Breast epithelium (tissue), 4 donors: Measurements from ENCODE around the gene UBR3. TPM values are rescaled to one million over a fixed set of nuclear protein-coding genes. Genes with fewer than 3 reads are reported as not detected.

Source experiments
- DNase-seq, 2 donors: peaks; one replicate each; pipeline ENCODE4 v3.0.0-alpha.2; 2019; ENCODE audit warnings: low spot score in 2 of 2
- H3K27ac ChIP-seq, 2 donors: fragments of 200-600 bp; sonication (generic) in 1 of 2; one replicate each; pipeline ENCODE4 v1.5.1; 2016 to 2019; ENCODE audit warnings: mild to moderate bottlenecking in 1 of 2
- H3K27me3 ChIP-seq, 2 donors: fragments of 200-600 bp; sonication (generic) in 1 of 2; one replicate each; pipeline versions ENCODE4 v1.5.1 to v1.6.0; 2017 to 2019; ENCODE audit warnings: control low read depth in 1 of 2, mild to moderate bottlenecking in 1 of 2
- H3K36me3 ChIP-seq: fragments of 200-600 bp; one replicate; pipeline ENCODE4 v1.5.1; 2019
- H3K4me1 ChIP-seq, 2 donors: fragments of 200-600 bp; sonication (generic); one replicate each; pipeline ENCODE4 v1.5.1; 2016 to 2019; ENCODE audit warnings: control low read depth in 1 of 2
- H3K4me3 ChIP-seq, 3 donors: fragments of 200-600 bp; sonication (generic); 1 replicate in 2 of 3; 2 replicates in 1 of 3; pipeline ENCODE4 v1.5.1; 2016 to 2019; ENCODE audit warnings: mild to moderate bottlenecking in 3 of 3, moderate library complexity in 2 of 3
- H3K9me3 ChIP-seq, 2 donors: fragments of 200-600 bp; sonication (generic) in 1 of 2; one replicate each; pipeline ENCODE4 v1.5.1; 2016 to 2019; ENCODE audit warnings: control low read depth in 1 of 2
- CTCF ChIP-seq, 3 donors: fragments of 450-650 bp; IDR thresholded peaks; one replicate each; pipeline ENCODE4 v1.5.1; 2016 to 2017; ENCODE audit warnings: antibody characterized with exemption in 3 of 3, mild to moderate bottlenecking in 3 of 3, moderate library complexity in 3 of 3
- POLR2A ChIP-seq: fragments of 450-650 bp; IDR thresholded peaks from one replicate; pipeline ENCODE4 v1.6.1; 2016; ENCODE audit warnings: antibody characterized with exemption, mild to moderate bottlenecking, moderate library complexity
- POLR2AphosphoS5 ChIP-seq, 3 donors: sonication (generic); formaldehyde crosslinking; IDR thresholded peaks; one replicate each; pipeline ENCODE4 v1.6.1; 2017; ENCODE audit warnings: antibody characterized with exemption in 3 of 3
- intact Hi-C: fragments of 100-400 bp; cut with DNase I; formaldehyde crosslinking; loops from one replicate; pipeline ENCODE4 v1.15.1; 2023; ENCODE audit warnings: low total_unique reads
- total RNA-seq, 3 donors: library from RNA; depleted of rRNA; stranded (reverse); fragments of >200 nt; gene quantifications; one replicate each; pipeline ENCODE4 v1.1.0, GENCODE V29; 2016

The UBR3 gene
- total RNA-seq, 3 donors from 2014 or later, result 75.7 to 110 (median 108) TPM

GRCh38 chr2:169978402-169979017 lies 151.3 kb downstream of the UBR3 start:
- DNase-seq, result no peak
- Histone ChIP-seq H3K36me3 (no peaks in the 10 kb centered on the region), H3K4me1 (no peaks in the 10 kb centered on the region), H3K27me3 (no peaks in the 10 kb centered on the region), H3K9me3 (peaks cover 0 to 17% of the 10 kb centered on the region in 2 donors), H3K4me3 (no peak overlapping the region), H3K27ac (no peak overlapping the region)
- intact Hi-C loops, result no loop called here
- TF ChIP-seq CTCF (IDR thresholded peaks at IDR 0.05) (no peak), POLR2A (no peak), POLR2AphosphoS5 (IDR thresholded peaks at IDR 0.05) (no peak)

- intact Hi-C loops, result no loop called here
- H3K4me1 ChIP-seq, result no peaks in the 10 kb centered on the region
- H3K9me3 ChIP-seq, result peaks cover 0 to 17% of the 10 kb centered on the region in 2 donors
- DNase-seq, result no peak
- H3K36me3 ChIP-seq, result no peaks in the 10 kb centered on the region
- no peaks in the 10 kb centered on the region for H3K27me3 ChIP-seq
- H3K27ac ChIP-seq, result no peak overlapping the region
- TF ChIP-seq CTCF (IDR thresholded peaks at IDR 0.05) (no peak), POLR2A (no peak), POLR2AphosphoS5 (IDR thresholded peaks at IDR 0.05) (no peak)
- no peak overlapping the region for H3K4me3 ChIP-seq
These were observed 151.8 kb downstream of the UBR3 start for GRCh38 chr2:169979025-169979424.

DNA sequence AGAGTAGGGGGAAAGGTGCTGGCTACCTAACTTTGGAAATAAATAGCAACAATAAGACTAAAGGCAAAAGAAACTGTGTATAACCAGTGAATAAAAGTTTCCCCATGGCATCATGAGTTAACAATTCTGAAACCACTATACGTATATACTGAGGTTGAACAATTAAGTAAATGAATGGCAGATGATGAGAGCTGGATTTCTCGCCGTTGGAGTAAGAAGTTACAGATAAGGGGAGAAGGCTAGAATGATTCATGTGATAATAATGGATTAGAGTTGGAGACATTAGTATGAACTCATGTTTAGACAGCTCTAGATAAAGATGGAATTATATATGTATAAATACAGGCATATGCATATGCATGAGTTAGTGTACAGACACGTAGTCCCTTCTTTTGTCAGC lies 152.7 kb downstream of the UBR3 start:
- TF ChIP-seq POLR2AphosphoS5 (IDR thresholded peaks at IDR 0.05) (no peak), CTCF (IDR thresholded peaks at IDR 0.05) (no peak), POLR2A (no peak)
- H3K36me3 ChIP-seq, result no peaks in the 10 kb centered on the region
- H3K9me3 ChIP-seq, result peaks cover 0 to 17% of the 10 kb centered on the region in 2 donors
- no peak overlapping the region for H3K4me3 ChIP-seq
- H3K4me1 ChIP-seq, result no peaks in the 10 kb centered on the region
- H3K27ac ChIP-seq, result no peak overlapping the region
- no peaks in the 10 kb centered on the region for H3K27me3 ChIP-seq
- no peak for DNase-seq
- intact Hi-C loops, result no loop called here

DNA sequence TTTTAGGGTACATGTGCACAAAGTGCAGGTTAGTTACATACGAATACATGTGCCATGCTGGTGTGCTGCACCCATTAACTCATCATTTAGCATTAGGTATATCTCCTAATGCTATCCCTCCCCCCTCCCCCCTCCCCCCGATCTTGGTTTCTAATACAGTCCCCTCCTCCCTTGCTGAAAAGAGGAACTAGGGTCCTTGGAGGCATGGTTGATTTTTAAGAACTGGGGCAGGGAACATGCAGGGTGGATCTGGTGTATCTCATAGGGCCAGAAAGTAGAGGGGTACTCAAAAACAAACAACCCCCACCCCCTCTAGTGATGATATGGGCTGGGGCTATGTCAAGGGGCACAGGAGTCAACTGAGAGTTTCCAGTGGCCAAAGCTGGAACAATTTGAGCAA lies 153.4 kb downstream of the UBR3 start:
- Histone ChIP-seq H3K27ac (no peak overlapping the region), H3K4me3 (no peak overlapping the region), H3K9me3 (peaks cover 0 to 14% of the 10 kb centered on the region in 2 donors), H3K4me1 (no peaks in the 10 kb centered on the region), H3K36me3 (no peaks in the 10 kb centered on the region), H3K27me3 (no peaks in the 10 kb centered on the region)
- intact Hi-C loops, result no loop called here
- TF ChIP-seq POLR2AphosphoS5 (IDR thresholded peaks at IDR 0.05) (no peak), CTCF (IDR thresholded peaks at IDR 0.05) (no peak), POLR2A (no peak)
- DNase-seq, result no peak

DNA sequence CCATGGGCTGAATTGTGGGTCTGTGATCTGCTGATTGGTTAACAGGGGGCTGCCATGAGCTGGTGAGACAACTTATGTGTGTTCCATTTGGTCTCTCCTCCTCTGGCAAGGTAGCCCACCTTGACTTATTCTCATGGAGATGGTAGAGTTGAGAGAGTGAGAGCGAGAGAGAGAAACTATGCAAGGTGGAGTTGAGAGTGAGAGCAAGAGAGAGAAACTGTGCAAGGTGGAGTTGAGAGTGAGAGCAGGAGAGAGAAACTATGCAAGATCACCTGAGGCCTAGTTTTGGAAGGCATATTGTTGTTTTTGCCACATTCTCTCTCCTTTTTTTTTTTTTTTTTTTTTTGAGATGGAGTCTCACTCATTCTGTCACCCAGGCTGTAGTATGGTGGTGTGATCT lies 155.7 kb downstream of the UBR3 start:
- peaks cover 4% of the 10 kb centered on the region for H3K36me3 ChIP-seq
- H3K4me3 ChIP-seq, result no peak overlapping the region
- no peak overlapping the region for H3K27ac ChIP-seq
- no peak for DNase-seq
- intact Hi-C loops, result no loop called here
- no peaks in the 10 kb centered on the region for H3K9me3 ChIP-seq
- H3K27me3 ChIP-seq, result no peaks in the 10 kb centered on the region
- TF ChIP-seq POLR2A (no peak), CTCF (IDR thresholded peaks at IDR 0.05) (no peak), POLR2AphosphoS5 (IDR thresholded peaks at IDR 0.05) (no peak)
- H3K4me1 ChIP-seq, result no peaks in the 10 kb centered on the region
